ENCODE data around the gene STAT5B.
A peak's percentile ranks its signal among the peaks of the same experiment; 100 is the strongest.

STAT5B gene

DNA sequence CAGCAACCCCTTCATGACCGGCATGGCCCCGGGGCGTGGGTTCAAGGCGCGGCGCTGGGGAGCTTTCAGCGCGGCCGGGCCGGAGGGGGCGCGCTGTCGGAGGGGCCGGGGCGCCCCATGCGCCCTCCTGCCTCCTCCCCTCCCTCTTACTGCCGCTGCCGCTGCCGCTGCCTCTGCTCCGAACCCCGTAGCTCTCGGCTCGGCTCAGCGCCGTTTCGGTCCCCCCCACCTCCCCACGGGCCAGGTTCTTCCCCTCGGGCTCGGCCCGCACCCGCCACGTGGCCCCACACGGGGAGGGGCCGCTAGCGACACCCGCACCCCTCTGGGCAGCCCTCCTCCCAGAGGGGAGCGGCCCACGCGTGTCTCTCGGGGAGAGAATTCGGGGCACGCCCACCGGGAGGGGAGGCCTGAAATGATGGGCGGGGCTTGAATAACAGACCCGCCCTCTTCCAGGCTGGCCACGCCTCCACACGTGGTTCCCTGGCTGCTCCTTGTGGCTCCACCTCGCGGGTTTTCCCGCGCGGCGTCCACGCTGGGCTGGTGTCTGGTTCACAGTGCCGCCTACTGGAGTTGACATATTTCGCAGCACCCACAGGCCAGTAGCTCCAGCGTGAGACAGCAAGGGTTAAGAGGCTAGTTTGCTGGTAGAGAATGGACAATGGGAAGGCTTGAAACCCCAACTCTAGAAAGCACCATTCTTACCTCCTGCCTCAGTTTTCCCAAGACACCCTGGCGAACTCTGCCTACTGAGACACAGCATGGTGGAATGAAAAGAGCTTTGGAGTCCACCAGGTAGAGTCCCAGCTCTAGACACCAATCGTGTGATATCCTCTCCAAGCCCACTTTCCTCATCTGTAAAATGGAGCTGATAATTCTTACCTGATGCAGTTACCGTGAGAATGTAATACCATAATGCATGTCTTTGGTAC is 95.0 kb downstream of the STAT5B start, which contains the start of gene KCNH4:
Gene KCNH4 (minus strand): TSS at position 221 of the 929 bp plus-strand sequence. CDS start 197 bp downstream, at position 24.
- DNase-seq (ENCODE audit: low read depth in 1 of 2, low spot score in 1 of 2) = peak; percentile 71 to 84

DNA sequence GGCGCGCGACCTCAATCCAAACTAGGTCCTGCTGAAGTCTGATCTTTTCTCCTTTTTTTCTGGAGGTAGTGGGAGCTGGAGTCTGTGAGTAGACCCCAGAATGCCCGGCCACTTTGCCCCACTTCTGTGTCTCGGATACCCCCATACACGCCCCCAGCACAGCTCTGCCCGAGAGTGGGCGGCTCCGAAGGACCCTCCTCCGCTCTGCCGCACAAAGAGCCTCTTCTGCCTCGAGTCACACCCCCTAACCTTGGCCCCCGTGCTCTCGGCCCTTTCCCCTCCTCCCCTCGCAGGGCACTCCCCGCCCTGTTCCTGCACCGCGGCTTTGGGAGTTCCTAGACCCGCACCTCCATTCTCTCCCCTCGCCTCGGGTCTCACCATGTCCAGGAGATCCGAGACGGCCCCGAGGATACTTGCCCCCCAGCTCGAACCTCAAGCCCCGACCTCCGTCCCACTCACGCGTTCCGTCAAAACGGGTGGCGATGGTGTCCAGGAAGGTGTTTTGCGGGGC is 95.7 kb downstream of the STAT5B start:
- DNase-seq (ENCODE audit: low read depth in 1 of 2, low spot score in 1 of 2) = no peak

DNA sequence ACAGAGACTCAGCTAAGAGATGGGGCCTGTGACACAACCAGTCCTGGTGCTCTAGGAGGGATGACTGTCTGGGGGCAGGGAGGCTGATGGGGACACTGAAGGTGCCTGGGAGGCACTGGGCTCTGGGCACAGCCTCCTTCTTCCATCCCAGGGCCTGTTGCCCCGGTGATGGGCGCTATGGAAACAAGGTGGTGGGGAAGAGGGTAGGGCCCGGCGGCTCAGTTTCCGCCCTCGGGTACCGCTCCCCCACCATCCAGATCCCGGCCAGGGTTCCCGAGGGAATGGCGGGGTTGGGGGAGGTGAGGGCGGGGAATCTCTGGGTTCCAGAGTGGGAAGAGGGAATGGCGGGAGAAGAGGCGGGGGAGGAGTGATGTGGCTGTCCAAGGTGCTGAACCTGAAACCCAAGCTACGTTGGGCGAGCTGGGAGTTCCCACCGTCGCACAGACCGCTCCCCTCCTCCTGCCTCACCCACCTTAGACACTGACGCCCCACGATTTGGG is 96.2 kb downstream of the STAT5B start:
- no peak for DNase-seq (ENCODE audit: low read depth in 1 of 2, low spot score in 1 of 2)

DNA sequence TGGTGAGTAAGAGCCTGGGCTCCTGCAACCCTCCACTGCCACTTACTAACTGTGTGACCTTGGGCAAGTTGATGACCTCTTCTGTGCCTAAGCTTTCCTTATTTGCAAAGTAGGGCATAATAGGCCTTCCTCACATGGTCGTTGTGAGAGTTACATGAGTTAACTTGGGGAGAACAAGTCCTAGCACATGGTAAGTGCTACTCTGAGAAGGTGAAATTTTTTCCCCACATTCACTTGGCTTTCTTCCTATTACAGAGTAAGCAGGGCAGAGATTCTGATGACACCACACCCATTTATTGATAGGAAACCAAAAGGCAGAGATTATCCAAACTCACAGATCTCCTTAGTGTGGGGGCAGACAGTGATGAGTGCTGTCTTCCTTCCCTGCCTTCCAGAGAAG is 96.9 kb downstream of the STAT5B start:
- no peak for DNase-seq (ENCODE audit: low read depth in 1 of 2, low spot score in 1 of 2)

DNA sequence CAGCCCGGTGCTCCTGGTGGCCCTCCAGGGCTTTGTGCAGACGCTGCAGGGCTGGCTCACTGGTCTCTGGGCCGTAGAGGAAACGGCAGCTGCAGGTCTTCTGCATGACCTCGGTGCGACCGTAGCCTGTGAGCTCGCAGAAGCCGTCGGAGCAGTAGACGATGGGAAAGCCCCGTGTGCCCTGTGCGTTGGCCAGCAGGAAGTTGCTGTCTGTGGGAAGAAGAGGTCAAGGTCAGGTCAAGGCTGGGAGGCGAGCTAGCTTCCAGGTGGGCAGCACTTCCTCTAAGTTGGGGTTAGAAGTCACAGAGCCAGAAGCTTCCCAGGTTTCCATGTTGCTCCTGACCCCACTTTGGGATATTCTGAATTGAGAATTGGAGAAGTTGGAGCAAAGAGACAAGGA is 97.4 kb downstream of the STAT5B start:
- DNase-seq (ENCODE audit: low read depth in 1 of 2, low spot score in 1 of 2) = no peak

DNA sequence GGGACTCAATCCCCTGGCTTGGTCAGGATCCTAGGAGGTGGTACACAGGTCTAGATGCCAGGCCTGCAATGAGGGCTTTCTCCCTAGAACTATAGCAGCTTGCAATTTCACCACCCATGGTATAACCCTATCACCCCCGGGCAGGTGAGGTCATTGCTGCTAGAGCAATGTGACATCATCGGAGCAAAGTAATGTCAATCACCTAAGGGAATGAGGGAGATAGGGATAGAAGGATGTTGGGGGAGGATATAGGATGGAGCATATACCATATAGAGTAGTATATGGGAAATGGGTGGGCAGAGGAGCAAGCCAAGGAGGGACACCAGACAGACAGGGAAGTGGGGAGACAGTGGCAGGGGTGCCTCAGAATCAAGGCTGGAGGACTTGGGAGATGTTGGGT is 98.5 kb downstream of the STAT5B start:
- DNase-seq (ENCODE audit: low read depth in 1 of 2, low spot score in 1 of 2) = no peak

DNA sequence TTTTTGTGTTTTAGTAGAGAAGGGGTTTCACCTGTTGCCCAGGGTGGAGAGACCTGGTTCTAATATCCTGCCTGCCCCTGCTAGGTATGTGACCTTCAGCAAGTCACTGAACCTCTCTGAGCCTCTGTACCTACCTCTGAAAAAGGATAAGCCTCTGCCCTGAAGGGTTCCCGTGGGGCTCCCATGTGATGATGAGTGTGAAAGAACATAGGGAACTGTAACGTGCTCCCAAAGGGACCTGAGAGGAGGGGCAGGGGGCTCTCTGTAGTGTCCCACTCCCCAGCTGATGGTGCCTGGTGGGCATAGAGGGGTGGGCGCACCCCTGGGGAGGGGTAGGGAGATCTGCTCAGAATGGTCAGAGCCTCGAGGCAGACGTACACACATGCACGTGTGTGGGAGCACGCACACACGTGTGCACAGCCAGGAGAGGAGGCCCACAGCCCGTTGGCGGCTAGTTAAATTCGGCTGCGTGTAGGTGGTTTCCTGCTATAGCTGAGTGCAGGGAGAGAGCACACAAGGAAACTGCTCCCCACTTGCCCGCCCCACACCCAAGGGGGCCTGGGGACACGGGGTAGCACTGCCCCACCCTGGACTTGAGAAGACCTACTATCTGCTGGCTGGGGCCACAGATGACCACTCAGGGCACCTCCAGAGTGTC is 101.9 kb downstream of the STAT5B start:
- DNase-seq (ENCODE audit: low read depth in 1 of 2, low spot score in 1 of 2) = no peak

DNA sequence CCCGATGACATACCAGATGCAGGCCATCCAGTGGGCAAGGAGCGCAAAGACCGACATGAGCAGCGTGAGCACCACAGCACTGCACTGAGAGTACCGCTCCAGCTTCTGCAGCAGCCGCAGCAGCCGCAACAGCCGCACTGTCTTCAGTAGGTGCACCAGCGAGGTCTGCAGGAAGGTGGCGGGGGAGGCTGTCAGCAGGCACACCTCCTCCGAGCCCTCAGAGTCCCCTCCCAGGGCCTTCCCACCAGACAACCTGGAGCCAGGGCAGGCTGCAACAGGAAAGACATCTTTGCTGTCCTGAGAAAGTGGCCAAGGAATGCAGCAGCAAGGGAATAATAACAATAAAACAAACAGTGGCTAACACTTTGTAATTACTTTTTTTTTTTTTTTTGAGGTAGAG is 104.4 kb downstream of the STAT5B start:
- no peak for DNase-seq (ENCODE audit: low read depth in 1 of 2, low spot score in 1 of 2)

DNA sequence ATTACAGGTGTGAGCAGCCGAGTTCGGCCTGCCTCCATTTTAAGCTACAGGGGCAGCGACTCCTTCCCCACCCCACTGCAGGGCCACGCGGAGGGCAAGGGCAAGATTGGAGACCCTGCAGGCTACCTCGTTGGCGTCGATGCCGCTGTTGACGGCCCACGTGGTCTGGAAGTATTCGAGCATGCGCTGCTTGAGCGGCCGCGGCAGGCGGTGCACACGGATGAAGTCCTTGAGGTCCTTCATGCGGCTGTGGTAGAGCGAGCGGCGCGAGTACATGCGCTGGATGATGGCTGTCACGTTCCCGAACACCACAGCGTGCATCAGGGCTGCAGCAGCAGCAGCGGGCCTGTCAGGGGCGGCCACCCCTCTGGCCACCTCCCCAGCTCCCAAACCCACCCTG is 106.8 kb downstream of the STAT5B start:
- no peak for DNase-seq (ENCODE audit: low read depth in 1 of 2, low spot score in 1 of 2)

DNA sequence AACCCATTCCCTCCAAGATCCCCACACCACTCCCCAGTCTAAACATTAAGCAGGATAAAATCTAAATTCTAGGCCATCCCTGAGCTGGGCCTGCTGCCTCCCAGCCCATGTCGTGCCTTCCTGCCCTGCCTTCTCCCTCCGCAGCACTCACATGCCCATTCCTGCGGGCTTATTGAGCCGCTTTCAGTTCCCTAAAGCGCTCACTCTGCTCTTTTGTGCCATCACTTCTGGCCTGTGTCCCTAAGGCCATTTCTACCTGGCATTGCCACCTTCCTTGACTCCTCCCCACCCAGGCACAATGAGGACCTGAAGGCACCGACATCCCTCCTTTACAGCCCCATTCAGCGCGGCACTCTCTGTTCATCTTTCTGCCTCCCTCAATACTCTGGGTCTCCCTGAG is 108.4 kb downstream of the STAT5B start:
- no peak for DNase-seq (ENCODE audit: low read depth in 1 of 2, low spot score in 1 of 2)

DNA sequence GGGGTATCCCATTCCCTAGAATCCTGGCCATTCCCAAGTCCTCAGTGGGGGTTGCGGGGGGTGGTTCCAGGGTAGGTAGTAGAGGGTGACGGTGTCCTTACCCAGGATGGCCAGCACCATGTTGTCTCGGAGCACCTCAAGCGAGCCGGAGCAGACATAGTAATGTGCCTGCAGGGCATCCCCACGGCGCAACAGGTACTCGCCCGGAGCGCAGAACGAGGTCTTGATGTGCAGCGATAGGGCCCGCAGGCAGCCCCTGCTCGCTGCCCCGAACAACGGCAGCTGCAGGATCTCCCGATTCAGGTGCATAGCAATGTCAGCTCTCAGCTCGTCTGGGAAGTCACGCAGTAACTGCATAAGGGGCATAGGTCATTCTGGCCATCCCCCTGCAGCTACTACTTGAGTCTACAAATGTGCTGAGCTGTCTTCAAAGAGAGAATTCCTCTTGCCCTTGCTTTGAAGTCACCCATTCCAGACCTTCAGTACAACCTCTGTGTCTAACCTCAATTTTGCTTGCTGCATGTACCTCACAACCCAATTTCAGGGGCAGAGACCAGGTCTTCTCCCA is 109.9 kb downstream of the STAT5B start:
- no peak for DNase-seq (ENCODE audit: low read depth in 1 of 2, low spot score in 1 of 2)

DNA sequence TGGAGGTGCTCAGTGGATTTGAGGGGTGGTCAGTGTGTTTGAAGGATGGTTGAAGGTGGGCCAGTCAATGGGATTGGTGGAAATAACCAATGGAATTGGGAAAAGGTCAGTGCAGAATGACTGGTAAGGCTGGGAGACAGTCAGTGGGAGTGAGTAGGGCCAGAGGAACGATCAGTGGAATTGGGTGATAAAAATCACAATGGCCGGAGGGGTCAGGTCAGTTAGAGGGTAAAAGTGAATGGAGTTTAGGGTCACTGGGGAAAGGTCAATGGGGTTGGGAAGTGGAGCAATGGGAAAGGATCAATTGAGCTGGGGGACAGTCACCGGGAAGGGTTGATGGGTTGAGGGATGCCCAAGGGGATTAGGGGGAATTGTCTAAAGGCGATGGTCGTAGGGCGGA is 110.4 kb downstream of the STAT5B start:
- DNase-seq (ENCODE audit: low read depth in 1 of 2, low spot score in 1 of 2) = no peak

DNA sequence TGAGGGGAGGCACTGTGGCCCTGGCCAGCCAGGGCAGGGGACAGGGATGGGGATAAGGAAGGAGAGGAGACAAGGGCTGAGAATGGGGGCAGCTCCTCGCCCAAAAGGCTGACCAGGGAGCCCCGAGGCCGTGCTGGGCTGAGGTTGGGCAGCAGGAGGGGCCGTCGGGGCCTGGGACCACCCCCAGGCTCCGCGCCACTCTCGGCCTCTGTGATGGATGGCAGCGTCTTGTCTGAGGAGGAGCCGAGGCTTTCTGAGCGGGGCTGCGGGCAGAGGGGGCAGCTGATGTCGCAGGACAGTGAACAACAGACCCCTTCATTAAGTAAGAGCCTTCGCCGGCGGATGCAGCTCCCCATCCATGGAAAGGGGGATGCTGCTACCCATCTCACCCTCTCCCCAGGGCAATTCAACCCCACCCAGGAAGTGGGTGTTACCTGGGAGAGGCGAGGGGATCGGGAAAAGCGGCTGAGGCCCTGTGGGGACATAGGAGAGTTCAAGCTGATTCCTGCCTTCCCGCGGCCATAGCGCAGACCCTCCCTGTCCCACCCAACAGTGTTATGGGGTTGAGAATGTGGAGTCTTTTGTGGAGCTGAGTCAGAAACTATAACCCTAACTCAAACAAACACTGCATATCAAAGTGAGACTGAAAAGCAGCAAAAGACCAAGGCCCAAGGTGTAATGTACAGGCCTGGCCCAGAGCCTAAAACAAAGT is 112.3 kb downstream of the STAT5B start:
- DNase-seq (ENCODE audit: low read depth in 1 of 2, low spot score in 1 of 2) = no peak

DNA sequence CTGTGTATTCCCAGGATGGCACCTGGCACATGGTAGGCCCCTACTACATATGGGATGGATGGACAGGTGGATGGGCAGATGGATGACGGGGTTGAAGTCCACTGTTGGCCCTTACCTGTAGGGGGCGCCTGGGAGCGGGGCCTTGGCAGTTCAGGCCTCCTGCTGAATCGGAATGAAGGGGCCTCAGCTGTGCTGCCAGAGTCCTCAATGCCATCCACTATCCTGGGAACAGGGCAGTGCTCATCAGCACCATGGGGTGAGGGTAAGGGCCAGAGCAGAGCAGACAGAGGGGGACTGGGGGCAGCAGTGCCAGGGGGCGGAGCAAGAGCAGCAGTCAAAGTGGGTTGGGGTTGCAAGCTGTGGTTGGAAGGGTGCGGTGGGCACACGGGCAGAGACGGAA is 113.1 kb downstream of the STAT5B start:
- peak in 1 of 2 donors; percentile 25 for DNase-seq (ENCODE audit: low read depth in 1 of 2, low spot score in 1 of 2)

DNA sequence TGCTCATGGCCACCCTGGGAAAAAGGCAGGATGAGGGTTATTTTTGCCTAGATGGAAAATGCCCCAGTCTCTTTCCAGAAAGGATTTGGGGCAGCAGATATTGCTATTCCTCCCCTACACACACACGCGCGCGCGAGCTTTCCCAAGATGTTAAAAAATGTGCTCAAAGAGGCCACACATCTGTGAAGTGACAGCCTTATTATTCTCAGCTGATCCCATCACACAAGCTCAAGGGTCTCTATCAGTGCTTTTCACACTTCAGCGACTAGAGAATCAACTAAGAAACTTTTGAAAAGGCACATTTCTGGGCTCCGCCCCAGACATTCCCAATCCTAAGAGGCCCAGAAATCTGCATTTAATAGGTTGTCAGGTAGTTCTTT is 115.7 kb downstream of the STAT5B start:
- no peak for DNase-seq (ENCODE audit: low read depth in 1 of 2, low spot score in 1 of 2)

DNA sequence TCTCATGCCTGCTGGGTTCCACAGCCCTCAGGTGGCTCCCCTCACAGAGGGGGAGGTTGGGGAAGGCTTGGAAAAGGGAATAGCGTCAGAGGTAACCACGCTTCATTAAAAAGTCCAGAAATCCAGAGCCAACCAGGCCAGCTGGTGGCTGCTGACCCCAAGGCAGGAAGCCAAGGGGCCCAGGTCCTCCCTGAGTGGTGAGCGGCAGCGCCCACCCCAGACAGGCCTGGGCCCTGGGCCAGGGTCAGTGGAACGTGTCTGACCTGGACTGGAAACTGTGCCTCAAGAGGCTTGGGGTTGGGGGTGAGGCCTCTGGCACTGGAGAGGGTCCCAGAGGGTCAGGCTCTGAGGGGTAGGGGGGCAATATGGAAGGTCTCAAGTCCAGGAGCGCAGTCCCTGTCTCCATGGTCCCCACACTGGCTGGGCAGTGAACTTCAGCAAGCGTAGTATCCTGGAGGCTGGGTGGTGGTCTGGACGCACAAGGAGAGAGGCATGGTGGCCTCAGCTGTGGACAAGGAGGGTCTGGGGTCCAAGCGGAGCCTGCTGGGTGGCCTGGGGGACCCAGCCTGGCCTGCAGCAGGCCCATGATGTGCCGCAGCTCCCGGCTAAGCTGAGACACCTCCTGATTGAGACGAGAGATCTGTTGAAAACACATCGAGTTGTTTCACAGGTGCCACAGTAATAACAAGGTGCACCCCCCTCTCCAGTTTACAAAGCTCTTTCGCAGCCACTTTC is 116.2 kb downstream of the STAT5B start:
- no peak for DNase-seq (ENCODE audit: low read depth in 1 of 2, low spot score in 1 of 2)

DNA sequence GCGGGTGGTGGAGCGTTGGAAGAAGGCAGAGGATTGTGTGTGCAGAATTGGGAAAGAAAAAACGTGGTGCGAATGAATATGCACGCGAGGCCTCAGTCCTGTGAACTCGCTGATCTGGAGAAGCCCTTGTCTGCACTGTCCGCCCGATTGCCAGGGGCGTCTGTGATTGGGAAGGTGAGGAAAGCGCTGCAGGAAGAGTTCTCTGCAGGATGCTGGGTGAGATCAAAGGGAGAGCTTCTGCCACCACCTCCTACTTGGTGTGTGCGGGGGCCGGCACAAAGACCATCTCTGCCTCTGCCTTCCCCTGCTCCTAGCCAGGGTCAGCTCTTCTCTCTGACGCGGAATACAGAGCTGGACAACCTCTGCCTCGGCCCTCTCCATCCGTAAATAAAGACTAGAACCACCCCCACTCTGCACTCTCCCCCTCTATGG is 120.6 kb downstream of the STAT5B start:
- no peak for DNase-seq (ENCODE audit: low read depth in 1 of 2, low spot score in 1 of 2)

DNA sequence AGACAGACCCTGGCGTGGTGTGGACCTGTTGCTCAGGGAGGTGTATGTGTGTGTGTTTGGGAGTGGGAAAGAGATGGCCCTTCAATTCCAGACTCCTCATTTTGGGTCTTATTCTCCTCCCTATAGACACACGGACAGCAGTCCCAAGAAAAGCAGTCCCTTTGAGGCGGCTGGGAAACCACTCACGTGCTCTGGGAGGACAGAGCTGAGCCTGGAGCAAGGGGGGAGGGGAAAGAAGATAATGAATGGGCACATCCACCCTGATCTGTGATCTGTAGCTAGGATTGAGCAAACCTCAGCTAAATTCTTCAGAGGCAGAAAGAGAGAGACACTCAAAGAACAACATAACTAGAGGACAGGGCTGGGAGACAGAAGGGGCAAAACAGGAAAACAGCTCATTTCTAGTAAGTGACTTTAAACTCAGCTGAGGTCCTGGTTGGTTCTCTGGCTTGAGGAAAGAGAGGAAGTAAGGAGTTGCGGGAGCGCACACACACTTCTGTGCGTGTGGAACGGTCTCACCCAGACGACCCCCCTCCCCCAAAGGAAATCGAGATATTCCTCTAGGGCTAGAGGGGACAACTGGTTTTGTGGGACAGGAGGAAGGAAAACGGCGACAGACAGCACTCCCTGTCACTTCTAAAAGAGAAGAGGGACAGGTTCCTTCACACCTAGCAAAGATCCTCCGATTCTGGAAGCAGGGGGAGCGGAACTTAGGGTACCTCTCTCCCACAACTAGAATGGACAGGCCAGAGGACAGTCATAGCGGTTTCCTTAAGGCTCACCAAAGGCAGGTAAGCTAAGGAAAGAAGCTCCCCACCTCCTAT is 122.1 kb downstream of the STAT5B start:
- no peak for DNase-seq (ENCODE audit: low read depth in 1 of 2, low spot score in 1 of 2)

All from stimulated activated CD4-positive, alpha-beta T cell treated with anti-CD3 and anti-CD28 coated beads, Interleukin-15, amount 100 ng/mL, for 1 hour (primary cell).